HCT116 (cell line): ENCODE data around the gene TAF1B. TPM values are rescaled to one million over a fixed set of nuclear protein-coding genes. Genes with fewer than 3 reads are reported as not detected.

Source experiments
- ATAC-seq: fragments of 200-7000 bp; cut with Tn5 transposase; 2 replicates; pipeline ENCODE4 v1.9.1; 2020; ENCODE audit warnings: mild to moderate bottlenecking, moderate library complexity
- BruUV-seq: library from RNA; stranded (reverse); fragments of 400-500 nt; replicated peaks from 2 replicates; lab custom pipeline; 2021; lab: Mats Ljungman, UMichigan
- CTCF ChIA-PET: fragments of 300-600 bp; sonication (Branson Sonifier 250); formaldehyde crosslinking; loops from one replicate; lab custom pipeline; 2021; ENCODE audit warnings: antibody characterized with exemption; lab: Charles Lee
- POLR2A ChIA-PET: fragments of 300-600, 350-600 bp; sonication (Branson Sonifier 250); formaldehyde crosslinking; loops from one replicate; lab custom pipeline; 2021; ENCODE audit warnings: antibody characterized with exemption; lab: Charles Lee
- RAD21 ChIA-PET, 2 experiments: fragments of 300-600 bp; sonication (Branson Sonifier 250); formaldehyde crosslinking; loops; one replicate each; lab custom pipeline; 2023; ENCODE audit warnings: low total read pairs in 2 of 2; ENCODE audit not compliant: uncharacterized antibody in 2 of 2, unreplicated experiment in 2 of 2, low non-redundant PET in 1 of 2; lab: Charles Lee
- DNase-seq: peaks from one replicate; pipeline ENCODE4 v3.0.0-alpha.2; 2010; ENCODE audit warnings: low read depth, low spot score
- H2AFZ ChIP-seq: fragments of 200-600 bp; shearing (Covaris generic), sonication (generic); 2 replicates; pipeline ENCODE4 v1.6.1; 2017; ENCODE audit warnings: low read depth, mixed run types, mixed read lengths, antibody characterized with exemption, low read length; ENCODE audit not compliant: poor library complexity, severe bottlenecking
- H3K27ac ChIP-seq: 2 replicates; pipeline ENCODE4 v1.5.1; 2012; ENCODE audit warnings: low read depth, low read length
- H3K27me3 ChIP-seq: fragments of 200-600 bp; sonication (generic); 2 replicates; pipeline ENCODE4 v1.6.1; 2016; ENCODE audit warnings: mixed run types, low read length, mixed read lengths; ENCODE audit not compliant: insufficient read depth
- H3K36me3 ChIP-seq, 2 experiments: fragments of 200-500 bp in 1 of 2; fragments of 200-600 bp in 1 of 2; sonication (Bioruptor generic) in 1 of 2; sonication (generic) in 1 of 2; 2 replicates each; pipeline versions ENCODE4 v1.5.1 to v1.6.1; 2014 to 2016; ENCODE audit warnings: low read length in 2 of 2, inconsistent platforms in 1 of 2, mixed read lengths in 1 of 2, mixed run types in 1 of 2; ENCODE audit not compliant: insufficient read depth in 2 of 2, control insufficient read depth in 1 of 2
- H3K4me1 ChIP-seq, 2 experiments: fragments of 200-600 bp in 1 of 2; sonication (generic) in 1 of 2; 2 replicates each; pipeline versions ENCODE4 v1.5.1 to v1.6.1; 2012 to 2017; ENCODE audit warnings: low read length in 2 of 2, inconsistent platforms in 1 of 2, mild to moderate bottlenecking in 1 of 2, mixed read lengths in 1 of 2, mixed run types in 1 of 2, moderate library complexity in 1 of 2; ENCODE audit not compliant: insufficient read depth in 2 of 2, control insufficient read depth in 1 of 2
- H3K4me2 ChIP-seq: fragments of 200-600 bp; sonication (generic); 2 replicates; pipeline ENCODE4 v1.6.1; 2017; ENCODE audit warnings: mixed run types, low read length, mixed read lengths
- H3K4me3 ChIP-seq, 2 experiments: fragments of 200-600 bp in 1 of 2; sonication (generic) in 1 of 2; replicated peaks in 1 of 2; 2 replicates each; pipeline ENCODE4 v1.5.1; 2011 to 2016; ENCODE audit warnings: low read length in 2 of 2, control low read depth in 1 of 2, low read depth in 1 of 2, mild to moderate bottlenecking in 1 of 2, mixed read lengths in 1 of 2, mixed run types in 1 of 2
- H3K79me2 ChIP-seq: fragments of 200-600 bp; sonication (generic); 2 replicates; pipeline ENCODE4 v1.6.1; 2017; ENCODE audit warnings: mild to moderate bottlenecking, mixed run types, low read length, moderate library complexity, mixed read lengths; ENCODE audit not compliant: insufficient read depth
- H3K9ac ChIP-seq: fragments of 200-600 bp; sonication (generic); 2 replicates; pipeline ENCODE4 v1.6.1; 2016; ENCODE audit warnings: low read length, mixed read lengths
- H3K9me2 ChIP-seq: fragments of 200-600 bp; sonication (generic), shearing (Covaris generic); 2 replicates; pipeline ENCODE4 v1.6.1; 2017; ENCODE audit warnings: mixed run types, mild to moderate bottlenecking, moderate library complexity; ENCODE audit not compliant: insufficient read depth
- H3K9me3 ChIP-seq, 2 experiments: fragments of 200-500 bp in 1 of 2; fragments of 200-600 bp in 1 of 2; sonication (Bioruptor generic) in 1 of 2; sonication (generic) in 1 of 2; 2 replicates each; pipeline ENCODE4 v1.6.1; 2014 to 2017; ENCODE audit warnings: low read length in 2 of 2, mixed read lengths in 2 of 2, inconsistent platforms in 1 of 2, low read depth in 1 of 2, mild to moderate bottlenecking in 1 of 2, mixed run types in 1 of 2, moderate library complexity in 1 of 2; ENCODE audit not compliant: control insufficient read depth in 1 of 2, insufficient read depth in 1 of 2
- H4K20me1 ChIP-seq: fragments of 200-600 bp; sonication (generic), shearing (Covaris generic); 2 replicates; pipeline ENCODE4 v1.6.1; 2017; ENCODE audit warnings: mixed run types, mild to moderate bottlenecking, moderate library complexity; ENCODE audit not compliant: insufficient read depth
- CBX3 ChIP-seq: IDR thresholded peaks from 2 replicates; pipeline ENCODE4 v1.6.1; 2012; ENCODE audit warnings: low read depth
- EGR1 ChIP-seq: IDR thresholded peaks from 2 replicates; pipeline ENCODE4 v1.6.1; 2012; ENCODE audit warnings: low read depth
- ELF1 ChIP-seq: IDR thresholded peaks from 2 replicates; pipeline ENCODE4 v1.6.1; 2012; ENCODE audit warnings: low read depth, borderline replicate concordance
- EZH2phosphoT487 ChIP-seq: fragments of 200-600 bp; IDR thresholded peaks from 2 replicates; pipeline ENCODE4 v1.6.1; 2018; ENCODE audit warnings: antibody characterized with exemption, borderline replicate concordance
- JUND ChIP-seq: IDR thresholded peaks from 2 replicates; pipeline ENCODE4 v1.6.1; 2012
- POLR2A ChIP-seq: IDR thresholded peaks from 2 replicates; pipeline ENCODE4 v1.7.0; 2011; ENCODE audit warnings: borderline replicate concordance; ENCODE audit not compliant: insufficient read depth, insufficient read length; ENCODE audit errors: extremely low read depth
- POLR2AphosphoS5 ChIP-seq: IDR thresholded peaks from 2 replicates; pipeline ENCODE4 v1.6.1; 2011; ENCODE audit warnings: mild to moderate bottlenecking, low read depth, low read length, moderate library complexity
- RAD21 ChIP-seq: IDR thresholded peaks from 2 replicates; pipeline ENCODE4 v1.6.1; 2012; ENCODE audit warnings: low read depth, mild to moderate bottlenecking
- SRF ChIP-seq: IDR thresholded peaks from 2 replicates; pipeline ENCODE4 v1.6.1; 2012; ENCODE audit warnings: low read depth
- TCF7L2 ChIP-seq: IDR thresholded peaks from 2 replicates; pipeline ENCODE4 v1.7.0; 2011; ENCODE audit warnings: borderline replicate concordance, inconsistent platforms; ENCODE audit not compliant: insufficient read depth, insufficient read length; ENCODE audit errors: extremely low read depth
- YY1 ChIP-seq: IDR thresholded peaks from 2 replicates; pipeline ENCODE4 v1.6.1; 2011; ENCODE audit warnings: low read length, low read depth, moderate library complexity, mild to moderate bottlenecking; ENCODE audit not compliant: insufficient replicate concordance; ENCODE audit errors: extremely low read depth
- intact Hi-C: fragments of 100-400 bp; cut with micrococcal nuclease; formaldehyde crosslinking; loops from 2 replicates; pipeline ENCODE4 v1.10.0; 2022
- total RNA-seq: library from RNA; stranded (reverse); gene quantifications from one replicate; pipeline ENCODE4 v1.2.1, GENCODE V29; 2021; ENCODE audit not compliant: unreplicated experiment
- TF ChIP-seq, protein P1 (sequence below): IDR thresholded peaks from 2 replicates; pipeline ENCODE4 v1.6.1; 2011; ENCODE audit warnings: mild to moderate bottlenecking, low read length, moderate library complexity; ENCODE audit not compliant: insufficient replicate concordance; ENCODE audit errors: extremely low read depth
- TF ChIP-seq, protein P2 (sequence below): IDR thresholded peaks from 2 replicates; pipeline ENCODE4 v1.6.1; 2012
- TF ChIP-seq, protein P3 (sequence below): IDR thresholded peaks from 2 replicates; pipeline ENCODE4 v1.6.1; 2012

Gene TAF1B
- total RNA-seq, 1 experiment from 2014 or later: 27.9 TPM

DNA sequence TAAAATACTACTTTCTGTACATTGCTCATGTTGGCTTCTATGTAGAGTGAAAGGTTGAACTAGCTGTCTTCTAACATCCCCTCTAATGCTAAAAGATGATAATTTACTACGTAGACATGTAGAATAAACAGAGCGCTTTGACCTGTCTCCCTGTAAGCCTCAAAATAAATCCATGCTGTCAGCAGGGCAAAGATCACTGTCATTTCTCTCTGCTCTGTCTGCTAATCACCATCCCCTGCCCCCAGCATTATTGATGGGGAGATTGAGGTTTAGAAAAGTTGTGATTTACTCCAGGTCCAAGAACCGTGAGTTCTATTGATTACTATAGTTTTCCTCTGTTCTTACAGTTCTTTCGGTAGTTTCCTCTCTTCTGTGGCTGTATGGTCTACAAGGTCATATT, 69.2 kb downstream of the TAF1B start:
- Histone ChIP-seq H3K4me2 (no peak overlapping the region), H3K27me3 (no peaks in the 10 kb centered on the region), H3K4me3 (no peak overlapping the region), H3K4me1 (peaks cover 10 to 18% of the 10 kb centered on the region in 2 experiments), H2AFZ (no peak overlapping the region), H3K79me2 (no peaks in the 10 kb centered on the region), H3K9ac (no peak overlapping the region), H3K9me3 (no peaks in the 10 kb centered on the region), H3K9me2 (no peaks in the 10 kb centered on the region), H3K36me3 (0 out of 4 replicates have a peak, but pooled peaks cover 2 to 7% of the 10 kb centered on the region in 2 experiments), H4K20me1 (no peaks in the 10 kb centered on the region), H3K27ac (no peak overlapping the region)
- ChIA-PET CTCF (no interaction called here), POLR2A (no interaction called here), RAD21 (no interaction called here)
- DNase-seq (no peak), ATAC-seq (no peak)
- no peak for TF ChIP-seq CBX3
- no peak for TF ChIP-seq EGR1
- TF ChIP-seq SRF: no peak
- no peak for TF ChIP-seq ELF1
- TF ChIP-seq, protein P1, sequence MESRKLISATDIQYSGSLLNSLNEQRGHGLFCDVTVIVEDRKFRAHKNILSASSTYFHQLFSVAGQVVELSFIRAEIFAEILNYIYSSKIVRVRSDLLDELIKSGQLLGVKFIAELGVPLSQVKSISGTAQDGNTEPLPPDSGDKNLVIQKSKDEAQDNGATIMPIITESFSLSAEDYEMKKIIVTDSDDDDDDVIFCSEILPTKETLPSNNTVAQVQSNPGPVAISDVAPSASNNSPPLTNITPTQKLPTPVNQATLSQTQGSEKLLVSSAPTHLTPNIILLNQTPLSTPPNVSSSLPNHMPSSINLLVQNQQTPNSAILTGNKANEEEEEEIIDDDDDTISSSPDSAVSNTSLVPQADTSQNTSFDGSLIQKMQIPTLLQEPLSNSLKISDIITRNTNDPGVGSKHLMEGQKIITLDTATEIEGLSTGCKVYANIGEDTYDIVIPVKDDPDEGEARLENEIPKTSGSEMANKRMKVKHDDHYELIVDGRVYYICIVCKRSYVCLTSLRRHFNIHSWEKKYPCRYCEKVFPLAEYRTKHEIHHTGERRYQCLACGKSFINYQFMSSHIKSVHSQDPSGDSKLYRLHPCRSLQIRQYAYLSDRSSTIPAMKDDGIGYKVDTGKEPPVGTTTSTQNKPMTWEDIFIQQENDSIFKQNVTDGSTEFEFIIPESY: no peak
- intact Hi-C loops: no loop called here
- BruUV-seq: no TSS peak

DNA sequence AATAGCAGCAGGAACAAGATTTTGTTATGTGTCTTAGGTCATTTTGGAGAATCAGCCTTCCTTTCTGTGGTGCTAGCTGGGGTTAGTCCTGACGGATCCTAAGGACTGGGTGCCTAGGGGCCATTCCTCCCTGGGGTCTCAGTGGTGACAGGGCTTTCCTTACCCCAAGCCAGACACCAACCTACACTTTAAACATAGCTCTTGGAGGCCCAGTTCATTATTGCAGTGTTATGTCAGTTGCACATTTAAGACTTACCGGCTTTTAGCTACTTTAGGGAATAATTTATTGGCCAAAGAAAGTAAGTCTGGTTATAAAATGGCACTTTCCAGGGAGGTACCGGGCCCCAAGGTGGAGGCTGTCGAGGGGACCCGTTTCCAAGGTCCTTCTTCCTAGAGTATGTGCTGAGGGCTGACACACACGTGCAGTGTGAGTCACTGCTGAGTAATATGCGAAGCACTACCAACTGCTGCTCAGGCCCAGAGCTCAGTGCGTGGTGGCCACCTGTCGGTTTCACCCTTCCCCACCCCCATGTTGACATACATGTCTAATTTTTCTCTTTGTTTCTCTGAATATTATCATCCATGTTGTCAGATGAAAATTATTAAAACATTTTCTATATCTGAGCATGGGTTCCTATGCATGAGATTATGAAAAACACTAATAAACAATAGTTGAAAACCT, 71.3 kb downstream of the TAF1B start:
- intact Hi-C loops: loop anchor here (1.0 kb wide), 1 partner anchor 100 kb away; no protein-coding TSS in a partner anchor
- ChIA-PET RAD21 (no interaction called here), POLR2A (interaction anchor here (0.9 to 1.5 kb wide), 2 partner anchors 11 to 71 kb away, joined by 3 to 4 read pairs; partner anchors contain the start of gene TAF1B), CTCF (interaction anchor here (0.7 to 1.6 kb wide), 3 partner anchors 13 to 114 kb away, joined by 3 to 5 read pairs (median 3); no protein-coding TSS in a partner anchor)
- Histone ChIP-seq H3K9me3 (no peaks in the 10 kb centered on the region), H4K20me1 (no peaks in the 10 kb centered on the region), H3K36me3 (peaks cover 7 to 8% of the 10 kb centered on the region in 2 experiments; a peak in 1 of 4 replicates), H3K4me1 (peaks cover 10 to 18% of the 10 kb centered on the region in 2 experiments), H3K27me3 (no peaks in the 10 kb centered on the region), H2AFZ (no peak overlapping the region), H3K9ac (peak overlapping the region; percentile 10; the same call in 1 of the 2 replicates), H3K27ac (no peak overlapping the region), H3K4me2 (peak overlapping the region; percentile 49), H3K9me2 (no peaks in the 10 kb centered on the region), H3K4me3 (no peak overlapping the region), H3K79me2 (no peaks in the 10 kb centered on the region)
- DNase-seq (peak; percentile 76), ATAC-seq (peak; percentile 100)
- BruUV-seq: no TSS peak
- TF ChIP-seq YY1 (peak; percentile 42), JUND (peak; percentile 88), TCF7L2 (peak; percentile 15), RAD21 (peak; percentile 94), POLR2AphosphoS5 (peak; percentile 57), POLR2A (no peak), EZH2phosphoT487 (no peak), CBX3 (peak; percentile 84)
- TF ChIP-seq, protein P2, sequence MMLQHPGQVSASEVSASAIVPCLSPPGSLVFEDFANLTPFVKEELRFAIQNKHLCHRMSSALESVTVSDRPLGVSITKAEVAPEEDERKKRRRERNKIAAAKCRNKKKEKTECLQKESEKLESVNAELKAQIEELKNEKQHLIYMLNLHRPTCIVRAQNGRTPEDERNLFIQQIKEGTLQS: no peak
- TF ChIP-seq, protein P1: no peak
- TF ChIP-seq, protein P3, sequence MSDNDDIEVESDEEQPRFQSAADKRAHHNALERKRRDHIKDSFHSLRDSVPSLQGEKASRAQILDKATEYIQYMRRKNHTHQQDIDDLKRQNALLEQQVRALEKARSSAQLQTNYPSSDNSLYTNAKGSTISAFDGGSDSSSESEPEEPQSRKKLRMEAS: peak; percentile 98
